HepG2 (cell line): ENCODE results near the gene GPR137. TPM values are rescaled to one million over a fixed set of nuclear protein-coding genes. Genes with fewer than 3 reads are reported as not detected.

Source experiments
- ATAC-seq: fragments of 200-7000 bp; cut with Tn5 transposase; 3 replicates; pipeline ENCODE4 v1.9.1; 2020; ENCODE audit warnings: mild to moderate bottlenecking, moderate library complexity
- BruUV-seq: library from RNA; stranded (reverse); fragments of 400-500 nt; replicated peaks from 2 replicates; lab custom pipeline; 2021; lab: Mats Ljungman, UMichigan
- CTCF ChIA-PET: fragments of 300-600 bp; formaldehyde crosslinking; extraction: SDS; loops from one replicate; lab custom pipeline; 2021; ENCODE audit warnings: low total read pairs, inconsistent platforms, low intra/inter-chr PET ratio; lab: Yijun Ruan, JAX
- POLR2A ChIA-PET: fragments of 350-600 bp; sonication (Branson Sonifier 250); formaldehyde crosslinking; loops from one replicate; lab custom pipeline; 2020; ENCODE audit warnings: antibody characterized with exemption, inconsistent platforms; lab: Yijun Ruan, JAX
- DNase-seq: peaks from one replicate; pipeline ENCODE4 v3.0.0-alpha.2; 2015; ENCODE audit warnings: low spot score
- FAIRE-seq: peaks from 3 replicates; lab custom pipeline; 2011; peaks lifted over from hg19 to GRCh38; lab: Jason Lieb, UNC
- H2AFZ ChIP-seq: one replicate; pipeline ENCODE4 v1.6.1; 2011; ENCODE audit warnings: low read length, inconsistent platforms
- H3K27ac ChIP-seq: fragments of 300-600 bp; 3 replicates; pipeline ENCODE4 v1.8.0; 2011; ENCODE audit warnings: mixed run types, mild to moderate bottlenecking, mixed read lengths, low read length, inconsistent platforms; ENCODE audit not compliant: insufficient read depth; ENCODE audit errors: extremely low read length
- H3K27me3 ChIP-seq, 2 experiments: fragments of 200-600 bp in 1 of 2; 2 replicates in 1 of 2; 3 replicates in 1 of 2; pipeline versions ENCODE4 v1.6.0 to v1.8.0; 2011; ENCODE audit warnings: low read length in 2 of 2, mild to moderate bottlenecking in 2 of 2, moderate library complexity in 2 of 2, inconsistent platforms in 1 of 2; ENCODE audit not compliant: insufficient read depth in 2 of 2, control insufficient read depth in 1 of 2
- H3K36me3 ChIP-seq, 2 experiments: fragments of 200-600 bp in 1 of 2; replicated peaks in 1 of 2; 2 replicates in 1 of 2; 3 replicates in 1 of 2; pipeline versions ENCODE4 v1.5.1 to v1.8.0; 2011; ENCODE audit warnings: low read length in 2 of 2, inconsistent platforms in 1 of 2; ENCODE audit not compliant: insufficient read depth in 2 of 2, control insufficient read depth in 1 of 2
- H3K4me1 ChIP-seq: 2 replicates; pipeline ENCODE4 v1.5.1; 2012; ENCODE audit warnings: low read length, inconsistent platforms; ENCODE audit not compliant: insufficient read depth
- H3K4me2 ChIP-seq: 2 replicates; pipeline ENCODE4 v1.6.0; 2011; ENCODE audit warnings: low read depth, low read length, inconsistent platforms
- H3K4me3 ChIP-seq, 3 experiments: fragments of 200-600 bp in 1 of 3; sonication (generic), shearing (Covaris generic) in 1 of 3; replicated peaks in 1 of 3; 2 replicates each; pipeline ENCODE4 v1.5.1; 2011 to 2016; ENCODE audit warnings: low read length in 3 of 3, inconsistent platforms in 2 of 3, low read depth in 2 of 3, mild to moderate bottlenecking in 2 of 3, control low read depth in 1 of 3, mixed read lengths in 1 of 3; ENCODE audit not compliant: insufficient read depth in 1 of 3
- H3K79me2 ChIP-seq: one replicate; pipeline ENCODE4 v1.6.1; 2011; ENCODE audit warnings: low read length, inconsistent platforms; ENCODE audit not compliant: insufficient read depth
- H3K9ac ChIP-seq: 2 replicates; pipeline ENCODE4 v1.6.0; 2011; ENCODE audit warnings: mild to moderate bottlenecking, low read depth, low read length, inconsistent platforms; ENCODE audit not compliant: insufficient read depth
- H3K9me3 ChIP-seq: 2 replicates; pipeline ENCODE4 v1.5.1; 2012; ENCODE audit warnings: mild to moderate bottlenecking, low read length
- H4K20me1 ChIP-seq: 2 replicates; pipeline ENCODE4 v1.6.0; 2011; ENCODE audit warnings: inconsistent platforms, mild to moderate bottlenecking, low read length, moderate library complexity; ENCODE audit not compliant: insufficient read depth
- HES4 ChIP-seq: sonication (generic); formaldehyde crosslinking; IDR thresholded peaks from 2 replicates; pipeline ENCODE4 v1.9.0; 2021; ENCODE audit warnings: mild to moderate bottlenecking, missing genetic modification reagents, borderline replicate concordance
- MBD4 ChIP-seq: IDR thresholded peaks from 2 replicates; pipeline ENCODE4 v1.6.1; 2012; ENCODE audit warnings: low read length, inconsistent platforms, borderline replicate concordance
- RORA ChIP-seq: sonication (generic); formaldehyde crosslinking; IDR thresholded peaks from 2 replicates; pipeline ENCODE4 v1.5.0; 2020; ENCODE audit warnings: mild to moderate bottlenecking, missing genetic modification reagents, moderate library complexity
- SAP130 ChIP-seq: IDR thresholded peaks from 2 replicates; pipeline ENCODE4 v1.6.1; 2016; ENCODE audit warnings: low read depth
- SOX13 ChIP-seq, 3 experiments: fragments of 450-650 bp in 1 of 3; sonication (generic) in 1 of 3; formaldehyde crosslinking in 1 of 3; IDR thresholded peaks in 2 of 3; conservative IDR thresholded peaks in 1 of 3; 2 replicates each; pipeline versions ENCODE4 v1.5.0 to v1.6.1; 2016 to 2020; ENCODE audit warnings: antibody characterized with exemption in 1 of 3, mild to moderate bottlenecking in 1 of 3, missing compliant biosample characterization in 1 of 3, missing genetic modification reagents in 1 of 3, moderate library complexity in 1 of 3
- SOX5 ChIP-seq: IDR thresholded peaks from 2 replicates; pipeline ENCODE4 v1.6.1; 2016; ENCODE audit warnings: borderline replicate concordance
- WGBS: methylation state at CpG from one replicate; pipeline ENCODE4 v1.1.6; 2017; ENCODE audit warnings: low lambda C conversion rate; 5-methylcytosine and 5-hydroxymethylcytosine counted together
- in situ Hi-C: cut with HindIII; loops from 2 replicates; pipeline ENCODE4 v1.10.0; 2017; ENCODE audit warnings: low pct_unique_long_range_greater_than_20kb; ENCODE audit not compliant: extremely low pct_ligation_motif_present
- intact Hi-C: fragments of 100-400 bp; cut with micrococcal nuclease; formaldehyde crosslinking; loops from one replicate; pipeline ENCODE4 v1.10.0; 2022; ENCODE audit not compliant: unreplicated experiment
- polyA plus RNA-seq, 8 experiments: library from polyadenylated mRNA; depleted of rRNA in 3 of 8; stranded (reverse) in 7 of 8; unstranded in 1 of 8; fragments of >200 nt; fragmentation: Illumina TruSeq in 4 of 8; extraction: Trizol in 4 of 8; gene quantifications; 2 replicates each; pipeline versions ENCODE4 v1.2.1 to v1.2.3, GENCODE V29; 2011 to 2016; ENCODE audit warnings: low read depth in 4 of 8, missing spikeins in 1 of 8, mixed read lengths in 1 of 8; ENCODE audit not compliant: insufficient read depth in 1 of 8
- total RNA-seq, 5 experiments: library from RNA; depleted of rRNA; stranded (reverse); fragments of >200 nt; fragmentation: Illumina TruSeq; extraction: Trizol; gene quantifications; 2 replicates each; pipeline ENCODE4 v1.2.3, GENCODE V29; 2016; ENCODE audit warnings: low read depth in 1 of 5
- TF ChIP-seq, protein P1 (sequence below): sonication (generic); formaldehyde crosslinking; IDR thresholded peaks from 2 replicates; pipeline ENCODE4 v1.4.0; 2020; ENCODE audit warnings: missing genetic modification reagents
- TF ChIP-seq, protein P2 (sequence below): sonication (generic); formaldehyde crosslinking; IDR thresholded peaks from 2 replicates; pipeline ENCODE4 v1.4.0; 2020; ENCODE audit warnings: low read depth, missing genetic modification reagents
- TF ChIP-seq, protein P3 (sequence below): sonication (generic); formaldehyde crosslinking; IDR thresholded peaks from 2 replicates; pipeline ENCODE4 v1.5.1; 2020; ENCODE audit warnings: missing genetic modification reagents, mild to moderate bottlenecking, borderline replicate concordance
- TF ChIP-seq, protein P4 (sequence below): sonication (generic); formaldehyde crosslinking; IDR thresholded peaks from 2 replicates; pipeline ENCODE4 v1.4.0; 2020; ENCODE audit warnings: missing genetic modification reagents, borderline replicate concordance

Gene GPR137
- total and polyA plus RNA-seq, 2 of the 13 experiments (the other 11 are each of a cell fraction or from before 2014, with no cell fraction given) = 8.5 to 13.2 TPM

GRCh38 chr11:64237484-64237951 lies 48.1 kb upstream of the GPR137 start:
- DNase-seq (peak; percentile 87), FAIRE-seq (peak; percentile 91), ATAC-seq (peak; percentile 24)
- ChIA-PET CTCF (no interaction called here), POLR2A (interaction anchor here (0.8 to 2.3 kb wide), 13 partner anchors 9 to 1381 kb away, joined by 3 to 31 read pairs (median 5); partner anchors contain the start of genes MACROD1, NUDT22, PLCB3 and PPP1R14B)
- BruUV-seq = no TSS peak
- H3K27ac ChIP-seq = peak overlapping the region; percentile 60
- peaks cover 62% of the 10 kb centered on the region for H3K4me1 ChIP-seq
- no peaks in the 10 kb centered on the region for H3K9me3 ChIP-seq
- WGBS = 4% methylated on average over 11 of the region's 12 CpGs
- H4K20me1 ChIP-seq = no peaks in the 10 kb centered on the region
- H3K36me3 ChIP-seq = no peaks in the 10 kb centered on the region; a peak in 1 of 5 replicates
- H3K27me3 ChIP-seq = no peaks in the 10 kb centered on the region; a peak in 1 of 5 replicates
- no peak overlapping the region for H2AFZ ChIP-seq
- peak overlapping the region; percentile 61 for H3K4me2 ChIP-seq
- in situ Hi-C loops (no loop called here), intact Hi-C loops (no loop called here)
- peak overlapping the region in 2 of 3 experiments; percentile 18 to 54; a peak in 2 of 6 replicates for H3K4me3 ChIP-seq
- peak overlapping the region; percentile 36 for H3K9ac ChIP-seq
- peaks cover 8% of the 10 kb centered on the region for H3K79me2 ChIP-seq
- TF ChIP-seq SAP130 (CRISPR knock-in tag) = peak; percentile 95
- TF ChIP-seq, protein P1, sequence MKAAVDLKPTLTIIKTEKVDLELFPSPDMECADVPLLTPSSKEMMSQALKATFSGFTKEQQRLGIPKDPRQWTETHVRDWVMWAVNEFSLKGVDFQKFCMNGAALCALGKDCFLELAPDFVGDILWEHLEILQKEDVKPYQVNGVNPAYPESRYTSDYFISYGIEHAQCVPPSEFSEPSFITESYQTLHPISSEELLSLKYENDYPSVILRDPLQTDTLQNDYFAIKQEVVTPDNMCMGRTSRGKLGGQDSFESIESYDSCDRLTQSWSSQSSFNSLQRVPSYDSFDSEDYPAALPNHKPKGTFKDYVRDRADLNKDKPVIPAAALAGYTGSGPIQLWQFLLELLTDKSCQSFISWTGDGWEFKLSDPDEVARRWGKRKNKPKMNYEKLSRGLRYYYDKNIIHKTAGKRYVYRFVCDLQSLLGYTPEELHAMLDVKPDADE (CRISPR knock-in tag) = no peak
- TF ChIP-seq, protein P2, sequence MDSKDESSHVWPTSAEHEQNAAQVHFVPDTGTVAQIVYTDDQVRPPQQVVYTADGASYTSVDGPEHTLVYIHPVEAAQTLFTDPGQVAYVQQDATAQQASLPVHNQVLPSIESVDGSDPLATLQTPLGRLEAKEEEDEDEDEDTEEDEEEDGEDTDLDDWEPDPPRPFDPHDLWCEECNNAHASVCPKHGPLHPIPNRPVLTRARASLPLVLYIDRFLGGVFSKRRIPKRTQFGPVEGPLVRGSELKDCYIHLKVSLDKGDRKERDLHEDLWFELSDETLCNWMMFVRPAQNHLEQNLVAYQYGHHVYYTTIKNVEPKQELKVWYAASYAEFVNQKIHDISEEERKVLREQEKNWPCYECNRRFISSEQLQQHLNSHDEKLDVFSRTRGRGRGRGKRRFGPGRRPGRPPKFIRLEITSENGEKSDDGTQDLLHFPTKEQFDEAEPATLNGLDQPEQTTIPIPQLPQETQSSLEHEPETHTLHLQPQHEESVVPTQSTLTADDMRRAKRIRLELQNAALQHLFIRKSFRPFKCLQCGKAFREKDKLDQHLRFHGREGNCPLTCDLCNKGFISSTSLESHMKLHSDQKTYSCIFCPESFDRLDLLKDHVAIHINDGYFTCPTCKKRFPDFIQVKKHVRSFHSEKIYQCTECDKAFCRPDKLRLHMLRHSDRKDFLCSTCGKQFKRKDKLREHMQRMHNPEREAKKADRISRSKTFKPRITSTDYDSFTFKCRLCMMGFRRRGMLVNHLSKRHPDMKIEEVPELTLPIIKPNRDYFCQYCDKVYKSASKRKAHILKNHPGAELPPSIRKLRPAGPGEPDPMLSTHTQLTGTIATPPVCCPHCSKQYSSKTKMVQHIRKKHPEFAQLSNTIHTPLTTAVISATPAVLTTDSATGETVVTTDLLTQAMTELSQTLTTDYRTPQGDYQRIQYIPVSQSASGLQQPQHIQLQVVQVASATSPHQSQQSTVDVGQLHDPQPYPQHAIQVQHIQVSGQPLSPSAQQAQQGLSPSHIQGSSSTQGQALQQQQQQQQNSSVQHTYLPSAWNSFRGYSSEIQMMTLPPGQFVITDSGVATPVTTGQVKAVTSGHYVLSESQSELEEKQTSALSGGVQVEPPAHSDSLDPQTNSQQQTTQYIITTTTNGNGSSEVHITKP (CRISPR knock-in tag) = peak; percentile 85
- TF ChIP-seq MBD4 = no peak
- TF ChIP-seq SOX13 (IDR thresholded peaks at IDR 0.05) = no peak
- peak in 1 of 2 experiments; percentile 65; a peak in 2 of 4 replicates for TF ChIP-seq SOX13 (CRISPR knock-in tag; conservative IDR thresholded peaks at IDR 0.05 in 1 of 2, IDR thresholded peaks at IDR 0.05 in 1 of 2)
- TF ChIP-seq, protein P3, sequence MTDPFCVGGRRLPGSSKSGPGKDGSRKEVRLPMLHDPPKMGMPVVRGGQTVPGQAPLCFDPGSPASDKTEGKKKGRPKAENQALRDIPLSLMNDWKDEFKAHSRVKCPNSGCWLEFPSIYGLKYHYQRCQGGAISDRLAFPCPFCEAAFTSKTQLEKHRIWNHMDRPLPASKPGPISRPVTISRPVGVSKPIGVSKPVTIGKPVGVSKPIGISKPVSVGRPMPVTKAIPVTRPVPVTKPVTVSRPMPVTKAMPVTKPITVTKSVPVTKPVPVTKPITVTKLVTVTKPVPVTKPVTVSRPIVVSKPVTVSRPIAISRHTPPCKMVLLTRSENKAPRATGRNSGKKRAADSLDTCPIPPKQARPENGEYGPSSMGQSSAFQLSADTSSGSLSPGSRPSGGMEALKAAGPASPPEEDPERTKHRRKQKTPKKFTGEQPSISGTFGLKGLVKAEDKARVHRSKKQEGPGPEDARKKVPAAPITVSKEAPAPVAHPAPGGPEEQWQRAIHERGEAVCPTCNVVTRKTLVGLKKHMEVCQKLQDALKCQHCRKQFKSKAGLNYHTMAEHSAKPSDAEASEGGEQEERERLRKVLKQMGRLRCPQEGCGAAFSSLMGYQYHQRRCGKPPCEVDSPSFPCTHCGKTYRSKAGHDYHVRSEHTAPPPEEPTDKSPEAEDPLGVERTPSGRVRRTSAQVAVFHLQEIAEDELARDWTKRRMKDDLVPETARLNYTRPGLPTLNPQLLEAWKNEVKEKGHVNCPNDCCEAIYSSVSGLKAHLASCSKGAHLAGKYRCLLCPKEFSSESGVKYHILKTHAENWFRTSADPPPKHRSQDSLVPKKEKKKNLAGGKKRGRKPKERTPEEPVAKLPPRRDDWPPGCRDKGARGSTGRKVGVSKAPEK (CRISPR knock-in tag) = no peak
- TF ChIP-seq, protein P4, sequence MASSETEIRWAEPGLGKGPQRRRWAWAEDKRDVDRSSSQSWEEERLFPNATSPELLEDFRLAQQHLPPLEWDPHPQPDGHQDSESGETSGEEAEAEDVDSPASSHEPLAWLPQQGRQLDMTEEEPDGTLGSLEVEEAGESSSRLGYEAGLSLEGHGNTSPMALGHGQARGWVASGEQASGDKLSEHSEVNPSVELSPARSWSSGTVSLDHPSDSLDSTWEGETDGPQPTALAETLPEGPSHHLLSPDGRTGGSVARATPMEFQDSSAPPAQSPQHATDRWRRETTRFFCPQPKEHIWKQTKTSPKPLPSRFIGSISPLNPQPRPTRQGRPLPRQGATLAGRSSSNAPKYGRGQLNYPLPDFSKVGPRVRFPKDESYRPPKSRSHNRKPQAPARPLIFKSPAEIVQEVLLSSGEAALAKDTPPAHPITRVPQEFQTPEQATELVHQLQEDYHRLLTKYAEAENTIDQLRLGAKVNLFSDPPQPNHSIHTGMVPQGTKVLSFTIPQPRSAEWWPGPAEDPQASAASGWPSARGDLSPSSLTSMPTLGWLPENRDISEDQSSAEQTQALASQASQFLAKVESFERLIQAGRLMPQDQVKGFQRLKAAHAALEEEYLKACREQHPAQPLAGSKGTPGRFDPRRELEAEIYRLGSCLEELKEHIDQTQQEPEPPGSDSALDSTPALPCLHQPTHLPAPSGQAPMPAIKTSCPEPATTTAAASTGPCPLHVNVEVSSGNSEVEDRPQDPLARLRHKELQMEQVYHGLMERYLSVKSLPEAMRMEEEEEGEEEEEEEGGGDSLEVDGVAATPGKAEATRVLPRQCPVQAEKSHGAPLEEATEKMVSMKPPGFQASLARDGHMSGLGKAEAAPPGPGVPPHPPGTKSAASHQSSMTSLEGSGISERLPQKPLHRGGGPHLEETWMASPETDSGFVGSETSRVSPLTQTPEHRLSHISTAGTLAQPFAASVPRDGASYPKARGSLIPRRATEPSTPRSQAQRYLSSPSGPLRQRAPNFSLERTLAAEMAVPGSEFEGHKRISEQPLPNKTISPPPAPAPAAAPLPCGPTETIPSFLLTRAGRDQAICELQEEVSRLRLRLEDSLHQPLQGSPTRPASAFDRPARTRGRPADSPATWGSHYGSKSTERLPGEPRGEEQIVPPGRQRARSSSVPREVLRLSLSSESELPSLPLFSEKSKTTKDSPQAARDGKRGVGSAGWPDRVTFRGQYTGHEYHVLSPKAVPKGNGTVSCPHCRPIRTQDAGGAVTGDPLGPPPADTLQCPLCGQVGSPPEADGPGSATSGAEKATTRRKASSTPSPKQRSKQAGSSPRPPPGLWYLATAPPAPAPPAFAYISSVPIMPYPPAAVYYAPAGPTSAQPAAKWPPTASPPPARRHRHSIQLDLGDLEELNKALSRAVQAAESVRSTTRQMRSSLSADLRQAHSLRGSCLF (CRISPR knock-in tag) = no peak
- TF ChIP-seq SOX5 (CRISPR knock-in tag) = peak; percentile 67; the same call in 1 of the 2 replicates
- TF ChIP-seq HES4 (CRISPR knock-in tag) = no peak
- TF ChIP-seq RORA (CRISPR knock-in tag) = no peak
